ENCODE measurements around the gene CAPN7.

The CAPN7 gene

GRCh38 chr3:15255215-15255614, 49.2 kb downstream of the CAPN7 start:
- no peak for DNase-seq

GRCh38 chr3:15256861-15257341, 50.9 kb downstream of the CAPN7 start:
- no peak for DNase-seq

GRCh38 chr3:15258720-15259119, 52.7 kb downstream of the CAPN7 start:
- DNase-seq = no peak

- DNase-seq = no peak
These were observed 54.5 kb downstream of the CAPN7 start for GRCh38 chr3:15260531-15260930.

- DNase-seq = no peak
These were observed 55.2 kb downstream of the CAPN7 start for GRCh38 chr3:15261274-15261673.

GRCh38 chr3:15262021-15262420, 56.0 kb downstream of the CAPN7 start:
- no peak for DNase-seq

GRCh38 chr3:15263120-15263519, 57.1 kb downstream of the CAPN7 start:
- DNase-seq = no peak

- DNase-seq = no peak
These were observed 57.9 kb downstream of the CAPN7 start for GRCh38 chr3:15263926-15264325.

GRCh38 chr3:15264486-15264885, 58.4 kb downstream of the CAPN7 start:
- no peak for DNase-seq

GRCh38 chr3:15265655-15266509, 59.8 kb downstream of the CAPN7 start:
- no peak for DNase-seq

GRCh38 chr3:15266510-15267376, 60.7 kb downstream of the CAPN7 start:
- no peak for DNase-seq

- no peak for DNase-seq
These were observed 61.5 kb downstream of the CAPN7 start for GRCh38 chr3:15267502-15267901.

GRCh38 chr3:15268033-15268631, 62.1 kb downstream of the CAPN7 start:
- DNase-seq = peak; percentile 63

- no peak for DNase-seq
These were observed 63.3 kb downstream of the CAPN7 start for GRCh38 chr3:15269091-15269989.

- DNase-seq = no peak
These were observed 65.0 kb downstream of the CAPN7 start for GRCh38 chr3:15271030-15271429.

GRCh38 chr3:15271785-15272381, 65.8 kb downstream of the CAPN7 start:
- no peak for DNase-seq

- DNase-seq = no peak
These were observed 66.6 kb downstream of the CAPN7 start for GRCh38 chr3:15272426-15273196.

GRCh38 chr3:15273227-15273626, 67.2 kb downstream of the CAPN7 start:
- DNase-seq = no peak

GRCh38 chr3:15276028-15276724, 70.1 kb downstream of the CAPN7 start:
- DNase-seq = no peak

- no peak for DNase-seq
These were observed 71.9 kb downstream of the CAPN7 start for GRCh38 chr3:15277861-15278500.

Measured in NCI-H1092 treated with DMSO at 0.1 percent for 48 hours (cell line).